GM18907 (cell line): ENCODE measurements around the gene ULK2.

ENCODE experiments used
- ATAC-seq: cut with Tn5 transposase; IDR thresholded peaks from one replicate; pipeline ENCODE4 v1.9.1; 2021; ENCODE audit warnings: mild to moderate bottlenecking, moderate library complexity; ENCODE audit not compliant: unreplicated experiment

The ULK2 gene

GRCh38 chr17:19728084-19728495 is 139.6 kb downstream of the ULK2 start:
- ATAC-seq: no peak

DNA sequence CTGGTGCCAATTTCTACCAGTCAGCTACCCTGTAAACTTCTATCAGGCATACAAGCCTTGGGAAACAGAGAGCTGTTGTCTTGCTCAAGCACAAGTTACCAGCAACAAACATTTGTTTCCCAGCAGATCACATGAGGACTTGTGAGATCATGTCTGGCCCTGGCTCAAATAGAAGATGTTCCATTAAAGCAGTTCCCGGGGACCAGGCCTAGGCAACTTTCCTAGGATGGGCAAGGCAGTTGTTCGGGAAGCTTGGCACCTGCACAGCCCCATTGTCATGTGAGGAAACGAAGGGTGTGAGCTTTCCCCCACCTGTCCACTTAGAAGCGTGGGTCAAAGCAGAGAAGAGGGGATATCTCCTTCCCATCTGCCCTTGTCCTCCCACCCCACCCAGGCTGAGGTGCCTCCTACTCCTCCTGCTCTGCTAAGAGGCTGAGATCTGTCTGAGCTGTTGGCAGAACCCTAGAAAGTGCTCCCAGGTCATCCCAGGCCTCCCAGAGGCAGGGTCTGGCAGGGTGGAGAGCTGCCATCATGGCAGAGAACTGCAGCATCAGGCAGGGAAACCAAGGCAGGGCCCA is 140.1 kb downstream of the ULK2 start:
- no peak for ATAC-seq

DNA sequence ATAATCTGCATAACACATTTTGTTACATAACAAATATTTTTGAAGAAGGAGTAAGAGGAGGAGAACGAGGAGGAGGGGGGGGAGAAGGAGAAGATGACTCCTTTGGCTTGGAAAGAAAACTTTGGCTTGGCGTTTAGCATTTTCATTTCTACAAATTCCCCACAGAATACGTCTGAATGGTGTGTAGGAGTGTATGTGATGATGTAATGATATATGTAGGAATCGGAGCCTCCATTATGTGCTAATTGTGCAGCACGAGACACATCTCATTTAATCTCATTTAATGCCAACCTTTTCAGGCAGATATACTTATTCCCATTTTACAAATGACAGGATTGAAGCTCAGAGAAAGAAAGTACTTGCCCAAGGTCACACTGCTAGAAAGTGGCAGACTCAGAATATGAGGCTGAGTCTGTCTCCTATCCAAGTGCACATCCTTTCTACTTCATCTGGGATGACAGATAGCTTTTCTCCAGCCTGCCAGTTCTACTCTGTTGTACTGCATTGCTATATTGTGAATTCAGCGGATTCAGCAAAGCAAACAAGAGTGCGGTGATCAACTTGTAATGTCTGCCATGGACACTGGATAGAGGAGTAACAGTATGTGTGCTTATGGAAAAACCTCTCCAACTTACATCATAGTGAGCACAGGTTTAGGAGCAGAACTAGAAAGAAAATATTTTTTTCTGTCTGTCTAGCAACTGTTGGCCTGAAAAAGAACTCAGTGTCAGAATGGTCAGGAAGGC is 140.9 kb downstream of the ULK2 start:
- ATAC-seq: no peak

- ATAC-seq: no peak
These were observed 142.2 kb downstream of the ULK2 start for GRCh38 chr17:19725486-19725885.

DNA sequence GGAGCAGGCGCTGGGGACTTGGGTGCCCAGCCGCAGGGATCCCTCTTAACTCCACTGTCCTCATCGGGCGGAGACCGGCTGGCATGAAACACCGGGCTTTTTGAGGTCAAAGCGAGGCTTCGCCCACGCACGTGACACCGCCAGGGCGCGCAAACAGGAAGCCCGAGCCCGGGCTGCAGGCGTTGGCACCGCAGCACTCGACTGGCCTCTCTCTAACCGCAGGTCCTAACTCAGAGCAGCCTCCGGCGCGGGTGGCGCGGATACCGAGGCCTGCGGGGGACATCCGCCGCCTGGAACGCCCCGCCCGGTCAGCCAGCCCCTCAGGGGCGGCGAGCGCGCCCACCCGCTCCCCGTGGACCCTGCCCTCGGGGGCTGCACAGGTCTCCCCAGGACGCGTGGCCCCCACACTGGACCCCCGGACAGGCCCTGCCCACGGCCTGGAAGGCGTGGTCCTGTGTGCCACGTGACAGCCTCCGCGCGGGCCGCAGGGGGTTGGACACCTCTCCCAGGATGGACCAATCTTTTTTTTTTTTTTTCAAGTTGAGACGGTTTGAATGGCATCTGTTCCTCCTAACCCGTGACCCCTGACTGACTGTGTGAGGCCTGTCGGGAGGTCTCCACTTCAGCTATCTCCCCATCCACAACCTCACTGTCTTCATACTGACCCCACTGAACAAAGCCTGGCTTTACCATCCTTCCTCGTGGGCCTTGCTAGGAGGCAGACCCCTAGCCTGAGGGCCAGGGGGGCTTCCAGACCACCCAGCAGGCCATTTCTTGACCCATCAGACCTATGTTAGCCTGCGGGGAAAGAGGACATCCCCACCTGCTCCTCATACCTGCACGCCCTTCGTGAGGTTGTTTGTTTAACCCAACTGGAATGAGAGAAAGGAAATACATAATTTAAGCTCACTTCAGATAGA is 143.0 kb downstream of the ULK2 start:
- no peak for ATAC-seq

DNA sequence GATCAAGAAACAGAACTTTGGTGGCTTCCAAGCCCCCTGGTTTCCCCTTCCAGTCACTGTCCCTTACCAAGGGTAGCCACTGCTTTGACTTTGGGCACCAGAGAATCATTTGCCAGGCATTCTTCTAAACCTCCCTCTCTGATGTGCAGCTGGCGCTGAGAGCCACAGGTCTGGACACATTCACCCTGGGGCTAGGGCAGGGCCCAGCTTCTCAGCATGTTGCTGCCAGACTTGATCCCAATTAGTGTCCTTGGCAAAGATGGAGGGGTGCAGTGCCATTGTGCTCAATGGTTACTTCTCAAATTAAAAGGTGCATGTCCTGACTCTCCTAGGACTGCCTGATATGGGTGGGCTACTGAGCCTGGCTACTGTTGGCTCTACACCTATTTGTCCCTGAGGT is 143.8 kb downstream of the ULK2 start:
- ATAC-seq: no peak
